CD4-positive, CD25-positive, alpha-beta regulatory T cell (primary cell): Measurements from ENCODE around the gene KCNIP3. TPM values are rescaled to one million over a fixed set of nuclear protein-coding genes. Genes with fewer than 3 reads are reported as not detected.
A peak's percentile ranks its signal among the peaks of the same experiment; 100 is the strongest.

Experiments
- ATAC-seq, 2 donors: fragments of 150-1000 bp; cut with Tn5 transposase; one replicate each; pipeline ENCODE4 v1.10.0; 2021; ENCODE audit warnings: low read depth in 2 of 2, moderate number of reproducible peaks in 2 of 2, moderate library complexity in 1 of 2
- DNase-seq, 3 donors: peaks; one replicate each; pipeline versions ENCODE4 v3.0.0 to v3.0.0-alpha.2; 2012 to 2022; ENCODE audit warnings: mixed read lengths in 1 of 3
- H3K27ac ChIP-seq: one replicate; pipeline ENCODE4 v1.7.0; 2013; ENCODE audit warnings: mild to moderate bottlenecking, low read length; ENCODE audit not compliant: insufficient read depth, poor library complexity, severe bottlenecking
- H3K27me3 ChIP-seq: one replicate; pipeline ENCODE4 v1.7.0; 2013; ENCODE audit warnings: low read length; ENCODE audit not compliant: control insufficient read depth, insufficient read depth
- H3K36me3 ChIP-seq: one replicate; pipeline ENCODE4 v1.7.0; 2013; ENCODE audit warnings: mild to moderate bottlenecking, low read length, moderate library complexity; ENCODE audit not compliant: control insufficient read depth, insufficient read depth
- H3K4me1 ChIP-seq: 2 replicates; pipeline ENCODE4 v1.7.0; 2013; ENCODE audit warnings: mild to moderate bottlenecking, low read length; ENCODE audit not compliant: insufficient read depth, control insufficient read depth, poor library complexity, severe bottlenecking
- H3K4me3 ChIP-seq: one replicate; pipeline ENCODE4 v1.7.0; 2013; ENCODE audit warnings: low read depth, mild to moderate bottlenecking, low read length, moderate library complexity
- H3K9me3 ChIP-seq, 2 experiments: 1 replicate in 1 of 2; 2 replicates in 1 of 2; pipeline ENCODE4 v1.7.0; 2013; ENCODE audit warnings: low read length in 2 of 2, mild to moderate bottlenecking in 1 of 2, moderate library complexity in 1 of 2; ENCODE audit not compliant: control insufficient read depth in 2 of 2
- H3K27ac Mint-ChIP-seq, 3 donors: one replicate each; pipeline ENCODE4 v1.8.0; 2020 to 2022; ENCODE audit warnings: mild to moderate bottlenecking in 3 of 3, mixed read lengths in 3 of 3, moderate library complexity in 2 of 3
- H3K27me3 Mint-ChIP-seq: one replicate; pipeline ENCODE4 v1.8.0; 2022; ENCODE audit warnings: mild to moderate bottlenecking, mixed read lengths
- H3K36me3 Mint-ChIP-seq: one replicate; pipeline ENCODE4 v1.8.0; 2020; ENCODE audit warnings: mixed read lengths
- H3K4me1 Mint-ChIP-seq, 4 donors: one replicate each; pipeline ENCODE4 v1.8.0; 2020 to 2022; ENCODE audit warnings: mixed read lengths in 4 of 4, mild to moderate bottlenecking in 1 of 4
- H3K4me3 Mint-ChIP-seq, 4 donors: one replicate each; pipeline ENCODE4 v1.8.0; 2020 to 2022; ENCODE audit warnings: mild to moderate bottlenecking in 4 of 4, mixed read lengths in 4 of 4, moderate library complexity in 3 of 4
- H3K9me3 Mint-ChIP-seq, 7 donors: one replicate each; pipeline ENCODE4 v1.8.0; 2020 to 2022; ENCODE audit warnings: mixed read lengths in 7 of 7, mild to moderate bottlenecking in 3 of 7, moderate library complexity in 2 of 7
- polyA plus RNA-seq, 4 donors: library from polyadenylated mRNA; unstranded; fragments of 300-500 nt; fragmentation: Illumina TruSeq; gene quantifications; one replicate each; pipeline ENCODE4 v1.2.3, GENCODE V29; 2021
- total RNA-seq: library from RNA; stranded (reverse); gene quantifications from one replicate; pipeline ENCODE4 v1.2.3, GENCODE V29; 2022

The KCNIP3 gene
- total and polyA plus RNA-seq, 5 donors from 2014 or later: not detected

GRCh38 chr2:95343429-95344214 is 46.5 kb downstream of the KCNIP3 start:
- DNase-seq (no peak), ATAC-seq (no peak)
- peaks cover 2% of the 10 kb centered on the region for H3K27me3 ChIP-seq
- H3K27ac ChIP-seq: no peak overlapping the region
- Mint-ChIP-seq H3K36me3 (no peaks in the 10 kb centered on the region), H3K27me3 (peaks cover 45% of the 10 kb centered on the region), H3K4me1 (peaks cover 0 to 7% (median 0%) of the 10 kb centered on the region in 4 donors), H3K27ac (no peak overlapping the region), H3K9me3 (peaks cover 0 to 6% (median 0%) of the 10 kb centered on the region in 7 donors), H3K4me3 (no peak overlapping the region)
- H3K9me3 ChIP-seq: no peaks in the 10 kb centered on the region
- H3K4me3 ChIP-seq: no peak overlapping the region
- H3K4me1 ChIP-seq: peaks cover 13% of the 10 kb centered on the region
- no peaks in the 10 kb centered on the region for H3K36me3 ChIP-seq

- no peak overlapping the region for H3K27ac Mint-ChIP-seq
Measured at GRCh38 chr2:95344215-95344583, 47.1 kb downstream of the KCNIP3 start.

GRCh38 chr2:95344656-95345055 is 47.5 kb downstream of the KCNIP3 start:
- H3K4me3 Mint-ChIP-seq: peak overlapping the region in 1 of 4 donors; percentile 7
- peaks cover 0 to 7% (median 0%) of the 10 kb centered on the region in 4 donors for H3K4me1 Mint-ChIP-seq
- peaks cover 0 to 6% (median 0%) of the 10 kb centered on the region in 7 donors for H3K9me3 Mint-ChIP-seq
- no peaks in the 10 kb centered on the region for H3K9me3 ChIP-seq
- no peak overlapping the region for H3K27ac ChIP-seq
- no peak overlapping the region for H3K27ac Mint-ChIP-seq
- ATAC-seq: no peak
- H3K36me3 Mint-ChIP-seq: no peaks in the 10 kb centered on the region
- no peak for DNase-seq
- H3K36me3 ChIP-seq: no peaks in the 10 kb centered on the region
- no peak overlapping the region for H3K4me3 ChIP-seq
- peaks cover 13% of the 10 kb centered on the region for H3K4me1 ChIP-seq
- H3K27me3 ChIP-seq: peaks cover 2% of the 10 kb centered on the region
- peaks cover 55% of the 10 kb centered on the region for H3K27me3 Mint-ChIP-seq

More at GRCh38 chr2:95344215-95344583, 47.1 kb downstream of the KCNIP3 start:
- H3K4me1 Mint-ChIP-seq: peaks cover 0 to 7% (median 0%) of the 10 kb centered on the region in 4 donors
- H3K9me3 ChIP-seq: no peaks in the 10 kb centered on the region
- ATAC-seq (no peak), DNase-seq (no peak)
- no peak overlapping the region for H3K27ac ChIP-seq
- H3K9me3 Mint-ChIP-seq: peaks cover 0 to 6% (median 0%) of the 10 kb centered on the region in 7 donors
- no peak overlapping the region for H3K4me3 ChIP-seq
- H3K36me3 Mint-ChIP-seq: no peaks in the 10 kb centered on the region
- H3K4me1 ChIP-seq: peaks cover 13% of the 10 kb centered on the region
- H3K27me3 Mint-ChIP-seq: peaks cover 51% of the 10 kb centered on the region
- no peaks in the 10 kb centered on the region for H3K36me3 ChIP-seq
- H3K27me3 ChIP-seq: peaks cover 2% of the 10 kb centered on the region
- H3K4me3 Mint-ChIP-seq: no peak overlapping the region

- H3K9me3 ChIP-seq: no peaks in the 10 kb centered on the region
- H3K27me3 Mint-ChIP-seq: peaks cover 56% of the 10 kb centered on the region
- ATAC-seq (peak in 1 of 2 donors; percentile 8), DNase-seq (no peak)
- H3K9me3 Mint-ChIP-seq: peaks cover 0 to 4% (median 0%) of the 10 kb centered on the region in 7 donors
- H3K4me1 Mint-ChIP-seq: peaks cover 0 to 7% (median 0%) of the 10 kb centered on the region in 4 donors
- peaks cover 2% of the 10 kb centered on the region for H3K27me3 ChIP-seq
- H3K27ac Mint-ChIP-seq: no peak overlapping the region
- no peak overlapping the region for H3K27ac ChIP-seq
- no peaks in the 10 kb centered on the region for H3K36me3 Mint-ChIP-seq
- H3K4me3 Mint-ChIP-seq: peak overlapping the region in 2 of 4 donors; percentile 55 to 83
- no peaks in the 10 kb centered on the region for H3K36me3 ChIP-seq
- no peak overlapping the region for H3K4me3 ChIP-seq
- H3K4me1 ChIP-seq: peaks cover 13% of the 10 kb centered on the region
Measured at GRCh38 chr2:95345081-95345562, 48.0 kb downstream of the KCNIP3 start.

GRCh38 chr2:95345563-95346230 is 48.5 kb downstream of the KCNIP3 start:
- peak; percentile 67 to 68 for ATAC-seq
- Histone ChIP-seq H3K4me3 (no peak overlapping the region), H3K27ac (no peak overlapping the region), H3K27me3 (peaks cover 2% of the 10 kb centered on the region), H3K4me1 (peaks cover 13% of the 10 kb centered on the region), H3K9me3 (no peaks in the 10 kb centered on the region), H3K36me3 (no peaks in the 10 kb centered on the region)
- Mint-ChIP-seq H3K36me3 (no peaks in the 10 kb centered on the region), H3K27me3 (peaks cover 51% of the 10 kb centered on the region), H3K27ac (no peak overlapping the region), H3K9me3 (peaks cover 0 to 4% (median 0%) of the 10 kb centered on the region in 7 donors), H3K4me1 (peaks cover 0 to 7% (median 0%) of the 10 kb centered on the region in 4 donors), H3K4me3 (peak overlapping the region in 2 of 4 donors; percentile 72 to 83)
- peak in 2 of 3 donors; percentile 19 to 48 for DNase-seq

GRCh38 chr2:95346231-95346737 is 49.1 kb downstream of the KCNIP3 start:
- Histone ChIP-seq H3K4me1 (peaks cover 13% of the 10 kb centered on the region), H3K36me3 (no peaks in the 10 kb centered on the region), H3K27me3 (peaks cover 2% of the 10 kb centered on the region), H3K4me3 (no peak overlapping the region), H3K9me3 (no peaks in the 10 kb centered on the region), H3K27ac (no peak overlapping the region)
- Mint-ChIP-seq H3K9me3 (peaks cover 0 to 2% (median 0%) of the 10 kb centered on the region in 7 donors), H3K4me1 (peaks cover 0 to 7% (median 0%) of the 10 kb centered on the region in 4 donors), H3K36me3 (no peaks in the 10 kb centered on the region), H3K27me3 (peaks cover 52% of the 10 kb centered on the region), H3K27ac (no peak overlapping the region), H3K4me3 (no peak overlapping the region)
- ATAC-seq (no peak), DNase-seq (no peak)

GRCh38 chr2:95346738-95347671 is 49.9 kb downstream of the KCNIP3 start:
- peaks cover 0 to 7% (median 0%) of the 10 kb centered on the region in 4 donors for H3K4me1 Mint-ChIP-seq
- Histone ChIP-seq H3K27ac (no peak overlapping the region), H3K9me3 (no peaks in the 10 kb centered on the region), H3K4me1 (peaks cover 13% of the 10 kb centered on the region), H3K27me3 (peaks cover 2% of the 10 kb centered on the region), H3K4me3 (no peak overlapping the region), H3K36me3 (no peaks in the 10 kb centered on the region)
- no peak overlapping the region for H3K27ac Mint-ChIP-seq
- peak overlapping the region in 1 of 4 donors; percentile 52 for H3K4me3 Mint-ChIP-seq
- peaks cover 0 to 2% (median 0%) of the 10 kb centered on the region in 7 donors for H3K9me3 Mint-ChIP-seq
- ATAC-seq (no peak), DNase-seq (no peak)
- H3K36me3 Mint-ChIP-seq: no peaks in the 10 kb centered on the region
- H3K27me3 Mint-ChIP-seq: peaks cover 46% of the 10 kb centered on the region
